ENCODE results near the gene SFRP5. TPM values are rescaled to one million over a fixed set of nuclear protein-coding genes. Genes with fewer than 3 reads are reported as not detected.

The SFRP5 gene
- total and polyA plus RNA-seq, 2 donors from 2014 or later, result 0.22 to 0.31 TPM

GRCh38 chr10:97771055-97771891 lies 526 bp downstream of the SFRP5 start:
- DNase-seq, result peak in 4 of 5 donors; percentile 37 to 56 (median 52)
- intact Hi-C loops (cut with DNase I), result no loop called here
- Histone ChIP-seq H3K9me3 (ENCODE audit: control insufficient read depth in 2 of 3, insufficient read depth in 1 of 3, low read length in 3 of 3) (no peaks in the 10 kb centered on the region), H3K27ac (ENCODE audit: low read depth in 2 of 2, low read length in 2 of 2) (no peak overlapping the region), H3K4me1 (ENCODE audit: control insufficient read depth in 2 of 3, insufficient read depth in 2 of 3, low read depth in 1 of 3, low read length in 3 of 3) (peaks cover 0 to 3% (median 0%) of the 10 kb centered on the region in 3 donors), H3K36me3 (ENCODE audit: control insufficient read depth in 2 of 3, insufficient read depth in 3 of 3, low read length in 3 of 3) (no peaks in the 10 kb centered on the region), H3K27me3 (ENCODE audit: control insufficient read depth, insufficient read depth, low read length) (peaks cover 11% of the 10 kb centered on the region), H3K9ac (ENCODE audit: low read length in 3 of 3) (no peak overlapping the region), H3K4me3 (ENCODE audit: low read length in 3 of 3) (no peak overlapping the region)
- FAIRE-seq, result no peak
- no peak for TF ChIP-seq CTCF (IDR thresholded peaks at IDR 0.05; ENCODE audit: borderline replicate concordance, extremely low read depth, insufficient read depth)

- DNase-seq (no peak), FAIRE-seq (no peak)
- no peak for TF ChIP-seq CTCF (IDR thresholded peaks at IDR 0.05; ENCODE audit: borderline replicate concordance, extremely low read depth, insufficient read depth)
- intact Hi-C loops (cut with DNase I), result no loop called here
- H3K9me3 ChIP-seq (ENCODE audit: control insufficient read depth in 2 of 3, insufficient read depth in 1 of 3, low read length in 3 of 3), result no peaks in the 10 kb centered on the region
- peaks cover 11% of the 10 kb centered on the region for H3K27me3 ChIP-seq (ENCODE audit: control insufficient read depth, insufficient read depth, low read length)
- no peaks in the 10 kb centered on the region for H3K36me3 ChIP-seq (ENCODE audit: control insufficient read depth in 2 of 3, insufficient read depth in 3 of 3, low read length in 3 of 3)
- peaks cover 0 to 3% (median 0%) of the 10 kb centered on the region in 3 donors for H3K4me1 ChIP-seq (ENCODE audit: control insufficient read depth in 2 of 3, insufficient read depth in 2 of 3, low read depth in 1 of 3, low read length in 3 of 3)
- H3K27ac ChIP-seq (ENCODE audit: low read depth in 2 of 2, low read length in 2 of 2), result no peak overlapping the region
- no peak overlapping the region for H3K4me3 ChIP-seq (ENCODE audit: low read length in 3 of 3)
- H3K9ac ChIP-seq (ENCODE audit: low read length in 3 of 3), result no peak overlapping the region
Observed at GRCh38 chr10:97770255-97770654, 1.5 kb downstream of the SFRP5 start.

- Histone ChIP-seq H3K27me3 (ENCODE audit: control insufficient read depth, insufficient read depth, low read length) (peaks cover 11% of the 10 kb centered on the region), H3K36me3 (ENCODE audit: control insufficient read depth in 2 of 3, insufficient read depth in 3 of 3, low read length in 3 of 3) (no peaks in the 10 kb centered on the region), H3K4me1 (ENCODE audit: control insufficient read depth in 2 of 3, insufficient read depth in 2 of 3, low read depth in 1 of 3, low read length in 3 of 3) (peaks cover 0 to 3% (median 0%) of the 10 kb centered on the region in 3 donors), H3K27ac (ENCODE audit: low read depth in 2 of 2, low read length in 2 of 2) (no peak overlapping the region), H3K9ac (ENCODE audit: low read length in 3 of 3) (no peak overlapping the region), H3K4me3 (ENCODE audit: low read length in 3 of 3) (no peak overlapping the region), H3K9me3 (ENCODE audit: control insufficient read depth in 2 of 3, insufficient read depth in 1 of 3, low read length in 3 of 3) (no peaks in the 10 kb centered on the region)
- intact Hi-C loops (cut with DNase I), result no loop called here
- no peak for DNase-seq
- TF ChIP-seq CTCF (IDR thresholded peaks at IDR 0.05; ENCODE audit: borderline replicate concordance, extremely low read depth, insufficient read depth), result no peak
- no peak for FAIRE-seq
Observed at GRCh38 chr10:97768322-97769315, 3.2 kb downstream of the SFRP5 start.
